Fibroblast of skin of right quadriceps (primary cell): ENCODE results near the gene NFAT5.
"Not testable (repeated sequence)": the region's sequence is repeated elsewhere in the genome, so short reads cannot be mapped to it uniquely, and the experiment has no call there.

Experiments used
- DNase-seq: peaks from one replicate; pipeline ENCODE4 v3.0.0-alpha.2; 2013

NFAT5 gene

DNA sequence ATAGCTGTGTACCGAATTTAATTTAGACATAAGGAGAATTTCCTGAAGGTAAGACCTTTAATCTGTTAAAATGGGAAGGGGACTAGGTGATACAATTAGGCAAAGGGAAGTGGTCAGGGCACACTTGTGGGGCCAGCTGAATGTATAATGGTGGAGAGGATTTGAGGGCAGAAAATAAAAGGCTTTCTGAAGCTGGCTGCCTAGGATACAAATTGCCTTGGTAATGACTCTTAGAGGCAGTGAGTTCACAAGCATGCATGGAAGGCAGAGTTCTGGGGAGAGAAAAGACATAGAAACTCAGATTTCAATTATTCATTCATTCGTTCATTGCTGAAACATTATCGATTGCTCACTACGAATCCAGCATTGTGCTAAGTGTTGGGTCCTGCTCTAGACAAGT is 12.4 kb upstream of the NFAT5 start:
- DNase-seq: no peak

DNA sequence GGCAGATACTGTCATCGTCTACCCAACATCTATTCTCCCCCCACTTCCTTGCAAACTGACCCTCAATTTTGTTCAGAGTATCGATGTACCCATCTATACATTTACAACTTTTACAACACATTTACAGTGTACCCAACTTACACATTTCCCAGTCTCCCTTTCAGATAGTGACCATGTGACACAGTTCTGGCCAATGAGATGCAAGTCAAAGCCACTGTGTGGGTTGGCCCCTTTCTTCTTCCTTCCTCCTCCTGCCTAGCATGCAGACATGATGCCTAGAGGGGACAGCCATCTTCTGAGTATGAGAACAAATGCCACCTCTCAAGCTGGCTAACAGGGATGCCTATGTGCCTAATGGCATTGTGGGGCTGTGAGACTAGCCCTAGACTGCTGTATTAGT is 11.3 kb upstream of the NFAT5 start:
- no peak for DNase-seq

- no peak for DNase-seq
Observed at GRCh38 chr16:69555437-69555836, 10.3 kb upstream of the NFAT5 start.

DNA sequence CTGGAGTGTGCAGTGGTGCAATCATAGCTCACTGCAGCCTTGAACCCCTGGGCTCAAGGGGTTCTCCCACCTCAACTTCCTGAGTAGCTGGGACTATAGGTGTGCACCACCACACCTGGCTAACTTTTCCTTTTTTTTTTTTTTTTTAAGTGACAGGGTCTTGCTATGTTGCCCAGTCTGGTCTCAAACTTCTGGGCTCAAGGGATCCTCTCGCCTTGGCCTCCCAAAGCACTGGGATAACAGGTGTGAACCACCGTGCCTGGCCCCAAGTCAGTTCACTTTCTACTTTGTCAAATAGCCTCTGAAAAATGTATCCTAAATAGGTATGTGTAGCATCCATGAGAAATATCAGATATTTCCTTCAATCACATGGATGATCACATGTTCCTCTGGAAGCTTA is 9.9 kb upstream of the NFAT5 start:
- DNase-seq: no peak

DNA sequence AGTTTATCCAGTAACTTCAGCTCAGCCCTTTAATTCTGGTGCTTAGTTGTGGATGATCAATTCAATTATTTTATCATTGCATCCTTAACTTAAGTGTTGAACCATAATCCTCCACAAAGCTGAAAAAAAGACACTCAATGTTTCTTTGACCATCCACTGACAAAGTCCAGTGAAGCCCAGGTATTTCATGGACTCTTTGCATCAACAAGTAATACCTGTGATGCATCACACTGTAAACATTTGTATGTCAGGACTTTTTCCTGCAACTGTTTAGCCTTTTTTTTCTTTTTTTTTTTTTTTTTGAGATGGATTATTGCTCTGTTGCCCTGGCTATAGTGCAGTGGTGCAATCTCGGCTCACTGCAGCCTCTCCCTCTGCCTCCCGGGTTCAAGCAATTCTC is 6.6 kb upstream of the NFAT5 start:
- DNase-seq: no peak

DNA sequence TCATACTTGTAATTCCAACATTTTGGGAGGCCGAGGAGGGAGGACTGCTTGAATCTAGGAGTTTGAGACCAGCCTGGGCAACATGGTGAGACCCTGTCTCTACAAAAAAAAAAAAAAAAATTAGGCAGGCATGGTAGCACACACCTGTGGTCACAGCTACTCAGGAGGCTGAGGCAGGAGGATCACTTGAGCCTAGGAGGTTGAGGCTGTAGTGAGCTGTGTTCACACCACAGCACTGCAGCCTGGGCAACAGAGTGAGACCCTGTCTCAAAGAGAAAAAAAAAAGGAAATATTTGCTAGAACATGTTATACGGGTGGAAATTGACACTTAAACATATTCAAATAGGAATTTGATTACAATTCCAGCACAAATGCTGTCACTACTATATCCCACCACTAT is 4.4 kb upstream of the NFAT5 start:
- not testable (repeated sequence) for DNase-seq

- DNase-seq: no peak
Observed at GRCh38 chr16:69561901-69562300, 3.9 kb upstream of the NFAT5 start.

GRCh38 chr16:69562813-69563212 is 3.0 kb upstream of the NFAT5 start:
- no peak for DNase-seq

DNA sequence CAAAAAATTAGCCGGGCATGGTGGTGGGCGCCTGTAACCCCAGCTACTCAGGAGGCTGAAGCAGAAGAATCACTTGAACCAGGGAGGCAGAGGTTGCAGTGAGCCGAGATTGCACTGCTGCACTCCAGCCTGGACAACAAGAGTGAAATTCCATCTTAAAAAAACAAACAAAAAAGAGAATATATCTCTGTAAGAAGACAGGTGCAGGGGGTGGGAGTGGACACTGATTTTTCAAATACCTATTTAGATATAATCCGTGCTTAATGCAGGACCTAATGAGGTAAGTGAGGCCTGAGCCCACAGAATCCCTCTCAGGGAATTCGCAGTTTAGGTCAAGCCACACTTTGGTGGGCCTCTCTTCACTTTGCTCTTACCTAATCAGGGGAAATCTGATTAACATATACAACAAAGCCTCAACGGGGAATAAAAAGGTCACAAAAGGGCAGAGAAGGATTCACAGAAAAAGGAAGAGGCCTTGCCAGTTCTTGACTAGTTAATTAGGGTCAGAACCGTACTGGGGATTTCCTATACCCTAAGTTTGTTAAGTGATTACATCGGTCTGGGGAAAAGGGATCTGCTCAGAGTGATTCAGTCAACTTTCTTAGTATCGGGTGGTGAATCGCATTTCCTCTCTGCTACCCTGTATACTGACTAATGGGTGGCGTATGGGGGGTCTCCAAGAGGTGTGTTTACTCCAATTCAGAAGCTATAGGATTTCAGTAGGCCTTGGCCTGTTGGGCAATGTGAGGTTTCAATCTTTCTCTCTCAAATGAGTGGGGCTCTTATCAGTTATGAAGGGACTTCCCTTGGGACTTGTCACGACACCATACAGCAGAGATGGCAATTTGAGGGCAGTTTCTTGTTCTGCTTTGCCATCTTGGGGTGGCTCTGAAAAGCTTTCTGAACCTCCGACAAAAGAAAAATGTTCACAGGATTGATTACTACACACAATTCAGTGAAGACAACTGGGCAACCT is 1.9 kb upstream of the NFAT5 start:
- peak; percentile 53 for DNase-seq

DNA sequence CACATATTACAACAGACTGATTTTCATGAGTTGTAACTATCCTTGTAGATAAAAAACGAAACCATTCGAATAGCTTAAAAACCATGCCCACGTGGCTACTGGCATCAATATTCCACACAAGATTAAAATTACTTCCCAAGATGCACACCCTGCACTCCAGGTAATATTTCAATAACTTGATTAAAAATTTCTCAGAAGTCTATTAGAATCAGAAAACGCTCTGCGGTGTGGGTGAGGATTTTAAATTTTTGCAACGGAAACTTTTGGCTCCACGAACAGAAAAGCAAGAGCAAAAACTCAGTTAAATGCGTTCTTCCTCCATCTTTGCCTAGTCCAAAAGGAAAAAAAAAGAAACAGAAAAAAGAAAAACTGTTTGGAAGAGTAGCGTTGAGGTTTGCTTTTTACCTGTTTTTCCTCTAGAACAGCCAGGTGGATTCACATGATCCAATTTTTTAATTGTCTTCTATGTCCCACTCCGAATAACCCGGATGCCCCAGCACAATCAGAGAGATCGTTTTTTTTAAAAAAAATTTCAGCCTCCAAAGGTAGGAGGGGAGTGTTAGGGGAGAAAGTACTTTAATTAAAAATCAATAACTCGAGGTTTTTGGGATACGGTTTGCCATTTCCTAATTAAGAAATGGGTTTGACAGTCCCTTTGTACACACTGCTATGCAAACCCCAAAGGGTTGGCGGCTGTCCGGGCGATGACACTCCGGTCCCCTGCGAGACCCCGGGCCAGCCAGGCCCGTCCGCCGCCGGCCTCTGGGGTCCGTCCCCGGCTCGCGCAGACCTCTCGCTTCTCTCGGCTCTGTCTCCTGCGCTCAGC is 708 bp upstream of the NFAT5 start:
- DNase-seq: no peak

DNA sequence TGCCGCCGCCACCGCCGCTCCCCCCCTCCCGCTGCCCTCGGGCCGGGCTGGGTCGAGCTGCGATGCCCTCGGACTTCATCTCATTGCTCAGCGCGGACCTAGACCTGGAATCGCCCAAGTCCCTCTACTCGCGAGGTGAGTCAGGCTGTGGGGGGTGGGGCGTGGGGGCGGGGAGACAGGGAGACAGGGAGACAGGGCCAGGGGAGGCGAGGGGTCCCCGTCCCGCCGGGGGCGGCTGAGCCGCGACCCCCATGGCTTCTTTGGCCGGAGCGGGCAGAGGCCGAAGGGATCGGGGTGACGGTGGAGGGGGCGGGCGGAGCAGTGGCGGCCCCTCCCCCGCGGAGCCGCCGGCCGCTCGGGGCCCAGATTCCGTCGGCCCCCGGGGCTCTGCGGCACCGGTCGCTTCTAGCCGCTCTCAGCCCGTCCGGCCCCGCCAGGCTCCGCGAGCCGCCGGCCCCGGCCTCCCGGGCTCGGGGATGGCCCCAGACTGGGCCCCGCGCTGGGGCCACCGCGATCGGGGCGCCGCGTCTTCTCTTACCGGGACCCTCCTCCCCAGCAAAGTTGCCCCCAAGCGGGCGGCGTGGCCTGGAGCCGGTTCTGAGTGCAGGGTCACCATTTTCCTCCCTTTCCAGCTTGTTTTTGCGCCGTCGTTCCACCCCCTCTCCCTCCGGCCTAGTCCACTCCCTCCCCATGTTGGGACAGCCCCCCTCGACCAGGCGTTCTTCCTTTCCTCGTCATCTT is 644 bp downstream of the NFAT5 start:
- peak; percentile 74 for DNase-seq

GRCh38 chr16:69566981-69567680 is 1.4 kb downstream of the NFAT5 start:
- no peak for DNase-seq

GRCh38 chr16:69568676-69569075 is 2.9 kb downstream of the NFAT5 start:
- DNase-seq: no peak

- DNase-seq: not testable (repeated sequence)
Observed at GRCh38 chr16:69578771-69579170, 13.0 kb downstream of the NFAT5 start.

GRCh38 chr16:69579783-69580481 is 14.2 kb downstream of the NFAT5 start:
- DNase-seq: no peak

DNA sequence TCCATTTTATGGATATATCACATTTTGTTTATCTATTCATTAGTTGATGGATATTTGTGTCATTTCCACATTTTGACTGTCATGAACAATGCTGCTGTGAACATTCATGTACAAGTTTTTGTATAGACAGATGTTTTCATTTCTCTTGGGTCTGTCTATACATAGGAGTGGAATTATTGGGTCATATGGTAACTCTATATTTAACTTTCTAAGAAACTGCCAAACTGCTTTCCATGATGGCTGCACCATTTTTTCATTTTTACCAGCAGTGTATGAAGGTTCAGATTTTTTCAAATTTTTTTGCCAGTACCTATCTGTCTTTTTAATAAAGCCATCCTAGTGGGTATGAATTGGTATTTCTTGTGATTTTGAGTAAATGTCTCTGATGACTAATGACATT is 15.5 kb downstream of the NFAT5 start:
- DNase-seq: no peak

GRCh38 chr16:69584493-69584892 is 18.7 kb downstream of the NFAT5 start:
- not testable (repeated sequence) for DNase-seq

DNA sequence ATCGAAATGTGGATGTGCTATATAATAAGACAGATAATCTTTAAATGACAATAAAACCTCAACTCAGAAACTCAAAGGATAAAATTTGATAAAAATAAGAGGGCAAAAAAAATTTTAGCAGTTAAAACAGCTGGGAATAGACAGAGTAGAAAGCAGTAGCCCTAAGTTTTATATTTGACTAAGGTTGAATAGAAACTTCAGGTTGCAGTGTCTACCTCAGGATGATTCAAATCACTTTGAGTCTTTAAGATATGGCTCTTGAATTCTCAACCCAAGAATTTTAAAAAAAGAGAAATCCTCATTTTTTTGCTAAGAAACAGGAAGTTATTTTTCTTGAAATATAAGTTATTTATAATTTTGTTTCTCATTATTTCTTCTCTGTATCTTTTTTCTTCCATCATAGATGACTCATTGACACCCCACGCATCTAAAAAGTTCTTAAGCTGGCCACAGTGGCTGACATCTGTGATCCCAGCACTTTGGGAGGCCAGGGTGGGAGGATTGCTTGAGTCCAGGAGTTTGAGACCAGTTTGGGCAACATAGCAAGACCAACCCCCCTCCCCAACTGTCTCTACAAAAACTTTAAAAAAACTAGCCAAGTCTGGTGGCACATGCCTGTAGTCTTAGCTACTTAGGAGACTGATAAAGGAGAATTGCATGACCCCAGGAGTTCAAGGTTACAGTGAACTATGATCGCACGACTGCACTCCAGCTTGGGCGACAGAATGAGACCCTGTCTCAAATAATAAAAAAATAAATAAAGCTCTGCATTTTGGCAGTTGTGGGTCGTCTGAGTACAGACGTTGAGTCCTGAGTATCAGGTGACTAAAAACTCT is 23.9 kb downstream of the NFAT5 start:
- no peak for DNase-seq

DNA sequence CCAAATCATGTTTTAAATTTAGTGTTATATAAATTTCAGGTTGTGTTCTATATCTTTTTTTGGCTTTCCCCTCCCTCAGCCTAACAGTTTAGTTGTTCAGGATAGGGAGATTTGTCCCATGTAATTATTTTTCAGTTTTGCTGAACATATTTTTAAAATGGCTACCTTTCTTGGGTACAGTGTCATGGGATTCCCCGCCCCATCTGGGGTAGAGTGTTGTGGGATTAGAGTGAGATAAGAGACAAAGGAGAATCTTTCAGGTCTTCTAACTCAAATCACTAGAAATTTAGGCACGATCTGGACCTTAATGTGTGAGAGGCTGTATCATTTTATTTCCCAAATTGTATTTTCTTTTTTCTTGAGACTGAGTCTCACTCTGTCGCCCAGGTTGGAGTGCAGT is 24.8 kb downstream of the NFAT5 start:
- no peak for DNase-seq

DNA sequence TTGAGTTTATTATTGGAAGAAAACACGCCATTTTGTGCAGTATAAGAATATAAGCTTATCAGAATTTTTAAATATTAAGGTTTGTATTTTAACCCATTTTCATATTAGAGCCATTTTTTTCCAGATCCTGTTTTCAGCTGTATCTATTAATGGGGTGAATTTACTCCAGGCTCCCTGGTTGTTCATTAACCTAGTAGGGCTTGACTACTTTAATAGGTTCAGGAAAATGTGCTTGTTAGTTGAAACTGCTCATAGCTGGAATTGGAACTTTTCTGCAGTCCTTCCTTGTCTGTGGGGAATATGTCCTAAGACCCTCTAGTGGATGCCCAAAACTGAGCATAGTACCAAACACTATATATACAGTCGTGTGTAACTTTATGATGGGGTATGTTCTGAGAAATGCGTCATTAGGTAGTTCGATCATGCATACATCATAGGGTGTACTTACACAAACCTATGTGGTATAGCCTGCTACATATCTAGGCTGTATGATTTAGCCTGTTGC is 28.0 kb downstream of the NFAT5 start:
- no peak for DNase-seq
